Thyroid gland (tissue), 4 donors: ENCODE results near the gene IGF2BP3.

Experiments
- CTCF ChIP-seq, 6 experiments: fragments of 200-600 bp in 3 of 6; fragments of 450-650 bp in 3 of 6; sonication (generic) in 3 of 6; IDR thresholded peaks; one replicate each; pipeline ENCODE4 v1.5.1; 2016 to 2019; ENCODE audit warnings: antibody characterized with exemption in 6 of 6, mild to moderate bottlenecking in 2 of 6, inconsistent platforms in 1 of 6, moderate library complexity in 1 of 6
- POLR2A ChIP-seq, 2 donors: fragments of 450-650 bp; IDR thresholded peaks; one replicate each; pipeline ENCODE4 v1.6.1; 2017; ENCODE audit warnings: antibody characterized with exemption in 2 of 2, mild to moderate bottlenecking in 2 of 2, moderate library complexity in 1 of 2

DNA sequence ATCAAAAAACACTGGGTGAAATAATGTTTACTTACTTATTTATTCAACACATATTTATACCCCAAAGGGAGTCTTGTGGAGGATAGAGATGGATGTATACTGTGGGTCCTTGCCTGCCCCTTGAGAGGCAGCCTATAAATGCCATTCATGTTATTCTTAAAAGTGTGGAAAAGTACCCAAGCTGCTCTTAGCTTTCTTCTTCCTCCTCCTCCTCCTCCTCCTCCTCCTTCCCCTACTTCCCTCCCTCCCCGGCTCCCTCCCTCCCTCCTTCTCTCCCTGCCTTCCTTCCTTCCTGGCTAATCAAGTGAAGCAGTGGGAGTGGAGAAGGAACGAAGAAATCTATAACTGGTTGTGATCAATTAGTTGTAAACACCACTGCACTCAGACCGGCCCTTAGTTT is 21.2 kb upstream of the IGF2BP3 start:
- TF ChIP-seq CTCF (IDR thresholded peaks at IDR 0.05) (no peak), POLR2A (IDR thresholded peaks at IDR 0.05) (no peak)
